ENCODE results near the gene ZNF28. TPM values are rescaled to one million over a fixed set of nuclear protein-coding genes. Genes with fewer than 3 reads are reported as not detected.
"Not testable (repeated sequence)": the region's sequence is repeated elsewhere in the genome, so short reads cannot be mapped to it uniquely, and the experiment has no call there.

Gene ZNF28
- total RNA-seq, 1 experiment from 2014 or later = 26.7 TPM

- intact Hi-C loops (cut with micrococcal nuclease; ENCODE audit: unreplicated experiment); ATAC-seq; H3K27ac ChIP-seq (ENCODE audit: low read length); H3K36me3 ChIP-seq (ENCODE audit: control insufficient read depth, insufficient read depth, low read length); in situ Hi-C loops (cut with HindIII; ENCODE audit: low pct_unique_long_range_greater_than_20kb, low sequenced_read_pairs); H3K4me1 ChIP-seq (ENCODE audit: control insufficient read depth, insufficient read depth, low read length); H3K27me3 ChIP-seq (ENCODE audit: control insufficient read depth, insufficient read depth, low read length); H3K9me3 ChIP-seq (ENCODE audit: control insufficient read depth, insufficient read depth, low read depth, low read length); POLR2A ChIA-PET; DNase-seq (ENCODE audit: low read depth, low spot score); BruUV-seq (replicated peaks); H3K4me3 ChIP-seq (ENCODE audit: low read depth in 2 of 2, low read length in 2 of 2); CTCF ChIA-PET: not testable (repeated sequence)
Observed at GRCh38 chr19:52834289-52834688, 12.9 kb upstream of the ZNF28 start.

- H3K27ac ChIP-seq (ENCODE audit: low read length); CTCF ChIA-PET; BruUV-seq (replicated peaks); intact Hi-C loops (cut with micrococcal nuclease; ENCODE audit: unreplicated experiment); H3K4me3 ChIP-seq (ENCODE audit: low read depth in 2 of 2, low read length in 2 of 2); POLR2A ChIA-PET; H3K36me3 ChIP-seq (ENCODE audit: control insufficient read depth, insufficient read depth, low read length); ATAC-seq; DNase-seq (ENCODE audit: low read depth, low spot score); H3K9me3 ChIP-seq (ENCODE audit: control insufficient read depth, insufficient read depth, low read depth, low read length); H3K27me3 ChIP-seq (ENCODE audit: control insufficient read depth, insufficient read depth, low read length); in situ Hi-C loops (cut with HindIII; ENCODE audit: low pct_unique_long_range_greater_than_20kb, low sequenced_read_pairs); H3K4me1 ChIP-seq (ENCODE audit: control insufficient read depth, insufficient read depth, low read length): not testable (repeated sequence)
Observed at GRCh38 chr19:52833541-52833940, 12.1 kb upstream of the ZNF28 start.

- ATAC-seq; CTCF ChIA-PET; H3K4me3 ChIP-seq (ENCODE audit: low read depth in 2 of 2, low read length in 2 of 2); H3K9me3 ChIP-seq (ENCODE audit: control insufficient read depth, insufficient read depth, low read depth, low read length); POLR2A ChIA-PET; BruUV-seq (replicated peaks); intact Hi-C loops (cut with micrococcal nuclease; ENCODE audit: unreplicated experiment); H3K36me3 ChIP-seq (ENCODE audit: control insufficient read depth, insufficient read depth, low read length); H3K27ac ChIP-seq (ENCODE audit: low read length); DNase-seq (ENCODE audit: low read depth, low spot score); H3K27me3 ChIP-seq (ENCODE audit: control insufficient read depth, insufficient read depth, low read length); in situ Hi-C loops (cut with HindIII; ENCODE audit: low pct_unique_long_range_greater_than_20kb, low sequenced_read_pairs); H3K4me1 ChIP-seq (ENCODE audit: control insufficient read depth, insufficient read depth, low read length): not testable (repeated sequence)
Observed at GRCh38 chr19:52829866-52830265, 8.4 kb upstream of the ZNF28 start.

GRCh38 chr19:52825765-52826164, 4.3 kb upstream of the ZNF28 start:
- TF ChIP-seq CTCF (IDR thresholded peaks at IDR 0.05) (no peak), TCF7L2 (IDR thresholded peaks at IDR 0.05; ENCODE audit: low read depth, low read length) (no peak), REST (IDR thresholded peaks at IDR 0.05; ENCODE audit: insufficient read depth in 1 of 2, low read depth in 2 of 2, low read length in 1 of 2) (no peak), POLR2AphosphoS5 (IDR thresholded peaks at IDR 0.05; ENCODE audit: low read depth, low read length) (no peak), SIN3A (IDR thresholded peaks at IDR 0.05; ENCODE audit: borderline replicate concordance, insufficient read depth, low read depth, low read length) (no peak)
- intact Hi-C loops (cut with micrococcal nuclease; ENCODE audit: unreplicated experiment) = no loop called here
- ATAC-seq (no peak), DNase-seq (ENCODE audit: low read depth, low spot score) (no peak)
- in situ Hi-C loops (cut with HindIII; ENCODE audit: low pct_unique_long_range_greater_than_20kb, low sequenced_read_pairs) = no loop called here
- Histone ChIP-seq H3K4me3 (ENCODE audit: low read depth in 2 of 2, low read length in 2 of 2) (no peak overlapping the region), H3K4me1 (ENCODE audit: control insufficient read depth, insufficient read depth, low read length) (no peaks in the 10 kb centered on the region), H3K36me3 (ENCODE audit: control insufficient read depth, insufficient read depth, low read length) (no peaks in the 10 kb centered on the region), H3K27me3 (ENCODE audit: control insufficient read depth, insufficient read depth, low read length) (no peaks in the 10 kb centered on the region), H3K9me3 (ENCODE audit: control insufficient read depth, insufficient read depth, low read depth, low read length) (no peaks in the 10 kb centered on the region), H3K27ac (ENCODE audit: low read length) (no peak overlapping the region)
- BruUV-seq (replicated peaks) = no TSS peak
- POLR2A ChIA-PET = no interaction called here
- CTCF ChIA-PET = no interaction called here

Measured in Panc1 (cell line).